Vagina (tissue), 2 donors: ENCODE measurements around the gene SELENOW. TPM values are rescaled to one million over a fixed set of nuclear protein-coding genes. Genes with fewer than 3 reads are reported as not detected.
"Not testable (repeated sequence)": the region's sequence is repeated elsewhere in the genome, so short reads cannot be mapped to it uniquely, and the experiment has no call there.

Experiments
- DNase-seq, 2 donors: peaks; one replicate each; pipeline ENCODE4 v3.0.0-alpha.2; 2017; ENCODE audit errors: extremely low spot score in 2 of 2
- H3K27ac ChIP-seq: fragments of 200-600 bp; sonication (generic); one replicate; pipeline ENCODE4 v1.5.1; 2019
- H3K27me3 ChIP-seq: fragments of 200-600 bp; sonication (generic); one replicate; pipeline ENCODE4 v1.5.1; 2019
- H3K36me3 ChIP-seq, 2 donors: fragments of 200-600 bp; sonication (generic); one replicate each; pipeline ENCODE4 v1.5.1; 2017 to 2019
- H3K4me1 ChIP-seq: fragments of 200-600 bp; sonication (generic); one replicate; pipeline ENCODE4 v1.5.1; 2019
- H3K4me3 ChIP-seq, 2 donors: fragments of 200-600 bp; sonication (generic); 1 replicate in 1 of 2; 2 replicates in 1 of 2; pipeline ENCODE4 v1.5.1; 2016 to 2019
- H3K9me3 ChIP-seq: fragments of 200-600 bp; sonication (generic); one replicate; pipeline ENCODE4 v1.5.1; 2019
- POLR2A ChIP-seq, 2 donors: fragments of 450-650 bp; IDR thresholded peaks; one replicate each; pipeline ENCODE4 v1.6.1; 2017; ENCODE audit warnings: antibody characterized with exemption in 2 of 2, mild to moderate bottlenecking in 2 of 2, moderate library complexity in 2 of 2
- POLR2AphosphoS5 ChIP-seq, 2 donors: sonication (generic); formaldehyde crosslinking; IDR thresholded peaks; one replicate each; pipeline ENCODE4 v1.9.0; 2017; ENCODE audit warnings: antibody characterized with exemption in 2 of 2, mild to moderate bottlenecking in 2 of 2, low read depth in 1 of 2; ENCODE audit not compliant: insufficient read depth in 1 of 2
- intact Hi-C: fragments of 100-400 bp; cut with DNase I; formaldehyde crosslinking; loops from one replicate; pipeline ENCODE4 v1.15.1; 2023
- total RNA-seq: library from RNA; depleted of rRNA; stranded (reverse); fragments of >200 nt; gene quantifications from one replicate; pipeline ENCODE4 v1.2.3, GENCODE V29; 2016
- TF ChIP-seq, protein P1 (sequence below), 3 experiments: fragments of 450-650 bp in 2 of 3; fragments of 200-600 bp in 1 of 3; sonication (generic) in 1 of 3; IDR thresholded peaks; one replicate each; pipeline ENCODE4 v1.5.1; 2017 to 2019; ENCODE audit warnings: antibody characterized with exemption in 3 of 3, mild to moderate bottlenecking in 2 of 3, moderate library complexity in 2 of 3

Gene SELENOW
- total RNA-seq, 1 donor from 2014 or later, result 442 TPM

DNA sequence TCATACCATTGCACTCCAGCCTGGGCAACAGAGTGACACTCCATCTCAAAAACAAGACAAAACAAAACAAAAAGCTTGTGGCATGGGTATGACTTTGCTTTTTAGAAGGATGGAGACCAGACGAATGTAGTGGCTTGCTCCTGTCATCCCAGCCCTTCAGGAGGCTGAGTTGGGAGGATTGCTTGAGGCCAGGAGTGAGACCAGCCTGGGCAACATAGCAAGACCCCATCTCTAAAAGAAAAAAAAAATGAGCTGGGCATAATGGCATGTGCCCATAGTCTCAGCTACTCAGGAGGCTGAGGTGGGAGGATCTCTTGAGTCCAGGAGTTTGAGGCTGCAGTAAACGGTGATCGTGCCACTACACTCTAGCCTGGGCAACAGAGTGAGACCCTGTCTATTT, 16.4 kb upstream of the SELENOW start:
- peaks cover 0 to 13% of the 10 kb centered on the region in 2 donors for H3K36me3 ChIP-seq
- no peak for DNase-seq
- H3K4me1 ChIP-seq, result no peaks in the 10 kb centered on the region
- H3K27me3 ChIP-seq, result no peaks in the 10 kb centered on the region
- no peak overlapping the region for H3K4me3 ChIP-seq
- no peaks in the 10 kb centered on the region for H3K9me3 ChIP-seq
- intact Hi-C loops, result no loop called here
- TF ChIP-seq, protein P1, sequence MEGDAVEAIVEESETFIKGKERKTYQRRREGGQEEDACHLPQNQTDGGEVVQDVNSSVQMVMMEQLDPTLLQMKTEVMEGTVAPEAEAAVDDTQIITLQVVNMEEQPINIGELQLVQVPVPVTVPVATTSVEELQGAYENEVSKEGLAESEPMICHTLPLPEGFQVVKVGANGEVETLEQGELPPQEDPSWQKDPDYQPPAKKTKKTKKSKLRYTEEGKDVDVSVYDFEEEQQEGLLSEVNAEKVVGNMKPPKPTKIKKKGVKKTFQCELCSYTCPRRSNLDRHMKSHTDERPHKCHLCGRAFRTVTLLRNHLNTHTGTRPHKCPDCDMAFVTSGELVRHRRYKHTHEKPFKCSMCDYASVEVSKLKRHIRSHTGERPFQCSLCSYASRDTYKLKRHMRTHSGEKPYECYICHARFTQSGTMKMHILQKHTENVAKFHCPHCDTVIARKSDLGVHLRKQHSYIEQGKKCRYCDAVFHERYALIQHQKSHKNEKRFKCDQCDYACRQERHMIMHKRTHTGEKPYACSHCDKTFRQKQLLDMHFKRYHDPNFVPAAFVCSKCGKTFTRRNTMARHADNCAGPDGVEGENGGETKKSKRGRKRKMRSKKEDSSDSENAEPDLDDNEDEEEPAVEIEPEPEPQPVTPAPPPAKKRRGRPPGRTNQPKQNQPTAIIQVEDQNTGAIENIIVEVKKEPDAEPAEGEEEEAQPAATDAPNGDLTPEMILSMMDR (IDR thresholded peaks at IDR 0.05), result no peak
- TF ChIP-seq POLR2AphosphoS5 (IDR thresholded peaks at IDR 0.05; ENCODE audit: insufficient read depth in 1 of 2, low read depth in 1 of 2) (no peak), POLR2A (IDR thresholded peaks at IDR 0.05) (no peak)
- no peak overlapping the region for H3K27ac ChIP-seq

DNA sequence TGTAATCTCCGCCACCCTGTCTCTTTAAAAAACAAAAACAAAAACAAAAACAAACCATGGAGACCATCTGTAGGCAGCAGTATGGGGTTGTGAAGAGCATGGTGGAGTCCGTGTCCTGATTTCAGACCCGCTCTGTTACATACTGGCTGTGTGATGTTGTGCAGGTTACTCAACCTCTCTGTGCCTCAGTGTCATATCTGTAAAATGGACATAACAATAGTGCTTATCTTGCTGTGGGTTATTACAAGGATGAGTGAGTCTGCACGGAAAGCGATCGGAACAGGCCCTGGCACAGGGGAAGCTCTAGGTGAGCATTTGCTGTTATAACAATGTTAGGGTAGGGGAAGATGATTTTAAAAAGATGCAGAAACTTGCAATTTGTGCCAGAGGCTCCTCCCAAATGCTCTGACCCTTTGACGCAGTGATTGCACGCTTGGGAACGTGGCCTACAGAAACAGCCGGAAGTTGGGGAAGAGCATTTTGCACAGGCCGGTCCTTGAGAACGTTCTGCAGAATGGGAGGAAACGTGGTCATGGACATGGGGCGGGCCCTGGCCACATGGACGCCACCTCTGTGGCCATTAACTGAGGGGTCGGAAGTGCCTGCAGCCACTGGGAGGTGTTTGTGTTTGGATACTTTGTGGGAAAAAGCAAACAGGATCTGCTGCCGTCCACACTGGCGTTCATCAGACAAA, 15.7 kb upstream of the SELENOW start:
- H3K36me3 ChIP-seq, result peaks cover 0 to 7% of the 10 kb centered on the region in 2 donors
- no peaks in the 10 kb centered on the region for H3K4me1 ChIP-seq
- H3K27ac ChIP-seq, result no peak overlapping the region
- no peak for DNase-seq
- no peaks in the 10 kb centered on the region for H3K9me3 ChIP-seq
- H3K4me3 ChIP-seq, result no peak overlapping the region
- TF ChIP-seq POLR2AphosphoS5 (IDR thresholded peaks at IDR 0.05; ENCODE audit: insufficient read depth in 1 of 2, low read depth in 1 of 2), result peak; percentile 60 to 75
- TF ChIP-seq POLR2A (IDR thresholded peaks at IDR 0.05), result no peak
- TF ChIP-seq, protein P1 (IDR thresholded peaks at IDR 0.05), result no peak
- intact Hi-C loops, result no loop called here
- no peaks in the 10 kb centered on the region for H3K27me3 ChIP-seq

DNA sequence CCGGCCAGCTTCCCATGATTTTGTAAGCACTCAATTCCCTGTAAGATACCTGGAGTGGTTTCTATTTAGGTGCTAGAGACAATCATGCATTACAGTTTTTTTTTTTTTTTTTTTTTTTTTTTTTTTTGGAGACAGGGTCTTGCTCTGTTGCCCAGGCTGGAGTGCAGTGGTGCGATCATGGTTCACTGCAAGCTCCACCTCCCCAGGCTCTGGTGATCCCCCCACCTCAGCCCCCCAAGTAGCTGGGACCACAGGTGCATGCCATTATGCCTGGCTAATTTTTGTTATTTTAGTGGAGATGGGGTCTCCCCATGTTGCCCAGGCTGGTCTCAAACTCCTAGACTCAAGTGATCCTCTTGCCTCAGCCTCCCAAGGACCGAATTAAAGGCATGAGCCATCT, 13.8 kb upstream of the SELENOW start:
- H3K36me3 ChIP-seq, H3K4me3 ChIP-seq, DNase-seq, H3K27me3 ChIP-seq, intact Hi-C loops, H3K27ac ChIP-seq, H3K4me1 ChIP-seq, H3K9me3 ChIP-seq: not testable (repeated sequence)

DNA sequence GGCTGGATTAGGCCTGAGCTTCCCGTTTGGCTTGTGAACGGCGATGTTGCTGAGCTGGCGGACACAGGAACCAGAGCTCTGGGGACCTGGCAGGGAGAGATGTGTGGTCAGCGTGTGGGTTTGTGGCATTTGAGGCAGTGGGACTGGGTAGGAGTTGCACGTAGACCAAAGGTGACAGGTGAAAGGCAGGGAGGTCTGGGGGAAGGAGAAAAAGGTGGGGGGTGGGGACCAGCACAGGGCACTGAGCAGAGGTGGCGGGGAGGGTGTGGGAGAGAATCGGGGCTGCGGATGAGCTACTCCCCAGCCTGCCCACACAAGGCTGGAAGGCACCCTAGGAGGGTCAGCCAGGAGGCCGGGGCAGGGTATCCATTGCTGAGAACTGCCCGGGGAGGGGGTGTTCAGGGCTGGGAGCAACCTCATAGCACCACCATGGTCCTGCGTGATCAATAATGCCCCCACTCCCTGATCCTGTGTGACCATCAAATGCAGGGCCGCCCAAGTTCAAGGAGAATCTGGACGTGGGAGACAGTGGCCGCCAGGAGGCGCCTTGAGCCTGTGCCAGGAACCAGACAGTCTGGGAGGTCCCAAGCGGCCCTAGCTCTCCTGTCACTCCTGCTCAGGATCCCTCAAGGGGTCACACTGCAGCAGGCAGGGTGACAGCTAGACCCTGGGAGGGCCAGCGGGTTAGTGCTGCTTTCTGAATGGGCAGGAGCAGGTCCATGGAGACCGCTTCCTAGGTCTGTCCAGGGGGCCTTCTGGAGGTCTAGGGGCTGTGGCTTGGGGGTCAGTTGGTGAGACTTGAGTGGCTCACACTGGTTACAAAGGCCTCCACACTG, 12.8 kb upstream of the SELENOW start:
- intact Hi-C loops, result no loop called here
- Histone ChIP-seq H3K27me3 (no peaks in the 10 kb centered on the region), H3K9me3 (no peaks in the 10 kb centered on the region), H3K27ac (no peak overlapping the region), H3K4me3 (no peak overlapping the region), H3K4me1 (no peaks in the 10 kb centered on the region), H3K36me3 (no peaks in the 10 kb centered on the region)
- TF ChIP-seq, protein P1 (IDR thresholded peaks at IDR 0.05), result peak; percentile 45 to 62 (median 49)
- TF ChIP-seq POLR2A (IDR thresholded peaks at IDR 0.05), result no peak
- DNase-seq, result no peak

DNA sequence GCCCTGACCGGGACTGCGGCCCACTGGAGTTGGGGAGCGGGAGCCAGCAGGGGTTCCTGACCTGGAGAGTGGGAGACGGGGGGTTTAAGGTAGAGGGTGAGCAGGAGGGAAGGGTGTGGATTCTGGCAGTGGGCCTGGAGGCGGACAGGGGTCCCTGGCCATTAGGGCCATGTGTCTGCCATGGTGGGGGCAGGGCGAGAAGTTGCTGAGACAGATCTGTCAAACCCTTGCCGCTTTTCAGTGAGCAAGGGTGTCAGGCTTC, 12.2 kb upstream of the SELENOW start:
- no peaks in the 10 kb centered on the region for H3K9me3 ChIP-seq

More for the DNA sequence above, 12.2 kb upstream of the SELENOW start:
- DNase-seq, result no peak
- intact Hi-C loops, result no loop called here
- TF ChIP-seq, protein P1 (IDR thresholded peaks at IDR 0.05), result no peak
- TF ChIP-seq POLR2A (IDR thresholded peaks at IDR 0.05), result no peak
- no peak for TF ChIP-seq POLR2AphosphoS5 (IDR thresholded peaks at IDR 0.05; ENCODE audit: insufficient read depth in 1 of 2, low read depth in 1 of 2)
- no peak overlapping the region for H3K27ac ChIP-seq
- no peaks in the 10 kb centered on the region for H3K36me3 ChIP-seq
- H3K27me3 ChIP-seq, result no peaks in the 10 kb centered on the region
- H3K4me3 ChIP-seq, result no peak overlapping the region
- H3K4me1 ChIP-seq, result no peaks in the 10 kb centered on the region
